ENCODE measurements around the gene JSRP1.

Gene JSRP1

DNA sequence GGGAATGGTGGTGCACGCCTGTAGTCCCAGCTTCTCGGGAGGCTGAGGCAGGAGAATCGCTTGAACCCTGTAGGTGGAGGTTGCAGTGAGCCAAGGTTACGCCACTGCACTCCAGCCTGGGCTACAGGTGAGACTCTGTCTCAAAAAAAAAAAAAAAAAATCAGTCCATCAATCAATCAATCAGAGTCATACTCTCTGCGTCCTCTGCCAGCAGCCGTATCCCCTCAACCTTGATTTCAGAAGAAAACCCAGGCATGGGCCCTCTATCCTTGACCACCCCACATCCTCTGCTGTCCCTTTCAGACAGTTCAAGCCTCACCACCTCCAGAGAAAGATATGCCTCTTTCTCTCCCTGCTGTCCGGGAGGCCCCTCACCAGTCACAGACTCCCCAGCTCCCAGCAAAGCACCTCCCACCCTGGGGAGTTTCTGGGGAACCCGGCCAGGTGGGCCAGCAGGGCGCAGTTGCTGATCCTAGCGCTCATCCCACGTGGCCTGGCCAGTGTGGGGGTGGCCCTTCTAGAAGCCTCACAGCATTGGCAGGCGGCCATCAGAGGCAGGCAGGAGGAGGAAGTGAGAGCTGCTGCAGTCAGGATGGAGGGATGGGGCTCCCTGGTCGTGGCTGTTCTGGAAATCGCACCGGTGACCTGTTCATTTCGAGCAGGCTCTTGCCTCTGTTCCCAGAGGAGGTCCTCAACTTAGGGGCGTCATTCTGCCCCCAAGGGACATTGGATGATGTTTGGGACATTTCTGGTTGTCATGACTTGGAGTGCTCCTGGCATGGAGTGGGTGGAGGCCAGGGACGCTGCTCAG, 10.2 kb upstream of the JSRP1 start:
- DNase-seq: no peak

DNA sequence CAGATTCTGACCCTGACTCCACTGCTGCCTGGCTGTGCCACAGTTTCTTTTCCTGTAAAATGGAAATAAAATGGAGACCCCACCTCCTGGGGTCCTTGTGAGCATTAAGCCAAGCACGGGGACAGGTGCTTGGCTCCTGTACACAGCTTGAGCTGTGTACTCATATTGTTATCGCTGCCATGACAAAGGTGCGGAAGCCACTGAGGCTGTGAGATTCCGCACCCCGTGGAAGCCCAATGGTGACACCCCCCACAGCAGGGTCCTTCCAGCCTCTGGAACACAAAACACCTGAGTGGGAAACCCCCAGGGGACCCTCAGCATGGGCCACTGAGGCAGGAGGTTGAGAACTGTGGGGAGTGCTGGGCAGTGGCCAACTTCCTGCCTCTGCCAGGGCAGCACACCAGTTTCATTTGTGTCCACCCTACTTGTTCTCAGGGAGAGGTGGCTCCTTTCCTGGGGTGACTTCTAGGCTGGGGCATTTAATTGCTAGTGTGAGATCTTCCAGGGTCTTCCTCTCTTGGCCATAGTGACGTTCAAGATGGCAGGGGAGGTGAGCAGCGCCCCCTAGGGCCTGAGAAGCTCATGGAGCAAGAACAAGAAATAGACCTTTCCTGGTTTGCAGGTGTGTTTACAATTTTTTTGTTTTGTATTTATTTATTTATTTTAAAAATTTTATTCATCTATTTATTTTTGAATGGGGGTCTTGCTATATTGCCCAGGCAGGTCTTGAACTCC, 5.4 kb upstream of the JSRP1 start:
- DNase-seq: peak in 4 of 5 experiments; percentile 42 to 72 (median 47)

DNA sequence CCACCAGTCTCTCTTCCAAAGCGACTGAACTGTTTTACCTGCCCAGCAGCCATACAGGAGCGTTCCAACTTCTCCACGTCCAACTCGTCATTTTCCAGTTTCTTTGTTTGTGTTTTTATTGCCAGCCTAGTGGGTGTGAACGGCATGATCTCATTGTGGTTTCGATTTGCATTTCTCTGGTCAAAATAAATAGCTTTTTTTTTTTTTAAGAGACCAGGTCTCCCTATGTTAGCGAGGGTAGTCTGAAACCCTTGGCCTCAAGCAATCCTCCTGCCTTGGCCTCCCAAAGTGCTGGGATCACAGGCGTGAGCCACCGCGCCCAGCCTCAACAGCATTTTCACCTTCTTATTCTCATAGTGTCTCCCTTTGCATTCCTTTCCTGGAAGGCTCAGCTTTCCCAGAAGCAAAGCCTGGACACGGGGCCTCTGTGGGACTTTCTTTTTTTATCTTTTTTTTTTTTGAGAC, 4.2 kb upstream of the JSRP1 start:
- peak in 1 of 5 experiments; percentile 39 for DNase-seq

DNA sequence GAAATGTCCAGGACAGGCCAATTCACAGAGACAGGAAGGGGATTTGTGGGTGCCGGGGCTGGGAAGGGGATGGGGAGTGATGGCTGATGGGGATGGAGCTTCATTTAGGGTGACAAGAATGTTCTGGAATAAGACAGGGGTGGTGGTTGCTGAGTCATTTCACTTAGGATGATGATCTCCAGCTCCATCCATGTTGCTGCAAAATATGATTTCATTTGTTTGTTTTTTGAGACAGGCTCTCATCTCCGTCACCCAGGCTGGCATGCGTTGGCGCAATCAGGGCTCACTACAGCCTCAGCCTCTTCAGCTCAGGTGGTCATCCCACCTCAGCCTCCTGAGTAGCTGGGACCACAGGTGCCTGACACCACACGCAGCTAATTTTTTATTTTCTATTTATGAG, 3.1 kb upstream of the JSRP1 start:
- DNase-seq: no peak

DNA sequence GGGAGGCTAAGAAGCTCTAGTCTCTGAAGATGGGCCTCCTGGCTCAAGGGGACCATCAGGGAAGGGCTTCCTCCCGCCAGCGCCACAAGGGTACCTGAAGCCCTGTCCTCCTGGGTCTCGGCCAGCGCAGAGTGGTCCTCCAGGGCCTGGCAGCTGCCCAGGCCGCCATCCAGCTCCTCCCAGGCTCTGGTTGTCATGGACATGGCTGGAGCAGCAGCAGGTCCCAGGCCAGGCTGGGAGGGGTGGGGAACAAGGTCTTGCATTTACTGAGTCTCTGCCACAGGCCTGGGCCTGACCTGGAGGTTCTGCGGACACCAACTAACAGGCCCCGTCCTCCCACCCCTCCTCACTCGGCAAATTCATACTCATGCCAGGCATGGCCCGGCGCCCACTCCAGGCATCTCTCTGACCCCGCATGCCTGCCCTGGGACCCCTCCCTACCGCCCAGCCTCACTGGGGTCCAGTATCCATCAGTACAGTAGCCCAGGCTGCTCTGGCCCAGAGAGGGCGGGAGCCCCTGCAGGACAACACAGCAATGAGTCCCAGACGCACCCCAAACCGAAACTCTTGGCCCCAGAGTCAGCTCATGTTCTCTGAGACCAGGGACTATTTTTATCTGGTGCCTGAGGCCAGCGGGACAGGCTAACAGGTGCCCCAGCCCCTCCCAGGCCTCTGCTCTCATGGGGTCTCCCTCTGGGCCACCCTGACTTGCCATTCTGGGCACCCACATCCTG, 938 bp downstream of the JSRP1 start:
- DNase-seq: no peak

DNA sequence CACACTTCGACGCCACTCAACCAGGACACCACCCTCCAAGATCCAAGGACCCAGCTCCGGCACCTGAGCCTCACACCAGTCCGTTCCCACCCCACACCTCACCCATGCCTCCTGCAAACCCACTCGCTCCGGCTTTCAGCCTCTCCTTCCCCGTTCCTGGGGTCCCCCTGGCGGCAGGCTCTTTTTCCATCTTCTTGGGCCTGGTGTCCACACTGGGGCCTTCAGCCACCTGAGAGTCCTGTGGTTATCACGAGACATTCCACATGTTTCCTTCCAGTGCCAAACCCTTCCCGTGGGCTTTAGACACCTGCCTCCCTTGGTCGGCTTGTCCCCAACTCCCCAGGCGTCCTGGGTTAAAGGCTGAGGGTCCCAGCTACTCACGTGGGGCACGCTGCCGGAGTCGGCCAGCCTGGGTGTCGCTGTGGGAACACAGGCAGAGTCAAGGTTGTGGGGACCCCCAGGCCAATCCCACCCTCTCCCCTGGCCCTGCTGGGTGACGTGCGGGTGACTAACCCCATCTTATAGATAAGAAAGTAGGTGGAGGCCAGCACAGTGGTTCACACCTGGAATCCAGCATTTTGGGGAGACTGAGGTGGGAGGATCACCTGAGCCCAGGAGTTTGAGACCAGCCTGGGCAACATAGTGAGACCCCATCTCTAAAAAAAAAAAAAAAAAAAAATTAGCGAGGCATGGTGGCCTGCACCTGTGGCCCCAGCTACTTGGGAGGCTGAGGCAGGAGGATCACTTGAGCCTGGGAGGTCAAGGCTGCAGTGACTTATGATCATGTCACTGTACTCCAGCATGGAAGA, 1.9 kb downstream of the JSRP1 start:
- DNase-seq: no peak

DNA sequence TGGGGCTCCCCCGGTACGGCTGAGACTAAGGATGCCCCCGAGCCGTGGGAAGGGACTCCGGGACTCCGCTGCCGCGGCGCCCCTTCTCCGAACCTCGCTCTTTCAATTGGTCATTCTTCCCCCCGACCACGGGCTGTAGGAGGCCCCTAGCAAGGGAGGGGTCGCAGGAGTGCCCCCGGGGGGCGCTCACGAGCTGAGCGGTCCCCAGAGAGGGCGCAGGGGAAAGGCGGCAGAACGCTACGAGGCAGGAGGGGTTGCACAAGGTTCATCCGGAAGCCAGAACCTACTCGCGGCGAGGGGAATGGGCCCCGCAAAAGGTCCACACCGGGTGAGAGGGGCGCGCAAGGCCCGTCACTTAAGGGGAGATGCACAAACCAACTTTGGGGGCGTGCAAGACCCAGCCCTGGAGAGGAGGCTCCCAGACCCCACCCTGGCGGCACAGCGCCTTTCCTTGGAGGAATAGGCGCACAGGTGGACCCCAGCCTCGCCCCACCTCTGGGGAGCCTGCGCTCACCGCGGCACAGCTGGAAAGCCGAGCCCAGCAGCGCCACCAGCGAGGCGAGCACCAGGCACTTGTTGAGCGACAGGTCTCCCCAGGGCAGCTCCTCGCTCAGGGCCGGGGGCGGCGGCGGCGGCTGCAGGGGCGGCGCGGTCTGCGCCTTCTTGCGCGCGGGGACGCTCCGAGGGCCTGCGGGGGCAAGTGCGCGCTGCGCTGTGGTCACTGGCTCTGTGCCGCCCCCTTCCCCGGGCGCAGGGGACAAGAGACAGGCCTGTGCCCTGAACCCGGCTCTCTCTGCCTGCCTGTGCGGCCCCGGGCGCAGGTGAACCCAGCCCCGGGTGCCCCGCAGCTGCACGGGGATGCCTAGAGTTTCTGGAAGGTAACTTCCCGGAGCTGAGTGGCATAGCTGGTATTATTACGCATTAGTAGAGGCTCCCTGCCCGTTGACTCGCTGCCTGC, 2.8 kb downstream of the JSRP1 start:
- DNase-seq: peak in 3 of 5 experiments; percentile 22 to 54 (median 46)

DNA sequence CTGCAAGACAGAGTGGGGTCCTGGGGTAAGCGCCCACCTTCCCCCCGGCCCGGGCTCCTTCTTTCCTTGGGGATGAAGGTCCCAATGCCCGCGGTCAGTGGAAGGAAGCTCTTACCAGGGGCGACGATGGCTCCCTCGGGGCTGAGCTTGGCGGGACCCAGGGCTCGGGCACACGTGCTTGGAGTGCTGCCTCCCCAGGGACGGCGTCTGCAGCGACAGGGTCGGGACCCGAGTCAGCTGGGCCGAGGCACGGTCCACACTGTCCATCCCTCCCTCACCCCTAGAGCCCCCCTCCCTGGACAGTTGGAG, 3.5 kb downstream of the JSRP1 start:
- no peak for DNase-seq

DNA sequence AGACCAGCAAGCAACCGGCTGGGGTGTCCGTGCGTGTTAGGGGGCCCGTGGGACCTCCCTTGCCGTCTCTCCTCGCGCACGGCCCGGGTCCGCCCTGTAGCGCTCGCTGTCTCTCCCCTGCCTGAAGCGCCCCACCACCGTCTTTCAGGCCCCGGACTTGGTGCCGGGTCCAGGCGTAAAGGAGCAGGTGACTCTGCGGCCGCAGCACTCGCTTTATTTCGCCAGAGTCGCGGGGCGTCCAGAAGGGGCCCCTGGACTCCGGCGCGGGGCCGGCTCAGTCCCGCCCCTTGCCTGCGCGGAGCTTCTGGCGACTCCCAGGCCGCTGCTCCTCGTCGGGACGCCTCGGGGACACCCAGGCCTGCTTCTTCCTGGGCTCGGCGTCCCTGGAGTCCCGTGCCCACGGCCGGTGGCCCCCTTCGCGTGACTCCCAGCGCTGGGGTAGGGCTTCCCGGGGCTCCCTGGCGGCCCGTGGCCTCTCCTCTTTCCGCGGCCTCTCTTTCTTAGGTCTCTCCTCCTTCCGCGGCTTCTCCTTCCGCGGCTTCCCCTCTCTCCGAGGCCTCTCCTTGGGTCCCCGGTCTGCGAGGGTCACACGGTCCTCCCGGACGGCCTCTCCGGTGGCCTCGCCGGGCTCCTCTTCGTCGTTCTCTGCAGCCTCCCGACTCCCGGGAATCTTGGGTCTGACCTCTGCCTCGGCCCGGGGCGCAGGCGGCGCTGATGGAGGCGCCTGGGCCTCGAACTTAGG, 4.0 kb downstream of the JSRP1 start:
- no peak for DNase-seq

DNA sequence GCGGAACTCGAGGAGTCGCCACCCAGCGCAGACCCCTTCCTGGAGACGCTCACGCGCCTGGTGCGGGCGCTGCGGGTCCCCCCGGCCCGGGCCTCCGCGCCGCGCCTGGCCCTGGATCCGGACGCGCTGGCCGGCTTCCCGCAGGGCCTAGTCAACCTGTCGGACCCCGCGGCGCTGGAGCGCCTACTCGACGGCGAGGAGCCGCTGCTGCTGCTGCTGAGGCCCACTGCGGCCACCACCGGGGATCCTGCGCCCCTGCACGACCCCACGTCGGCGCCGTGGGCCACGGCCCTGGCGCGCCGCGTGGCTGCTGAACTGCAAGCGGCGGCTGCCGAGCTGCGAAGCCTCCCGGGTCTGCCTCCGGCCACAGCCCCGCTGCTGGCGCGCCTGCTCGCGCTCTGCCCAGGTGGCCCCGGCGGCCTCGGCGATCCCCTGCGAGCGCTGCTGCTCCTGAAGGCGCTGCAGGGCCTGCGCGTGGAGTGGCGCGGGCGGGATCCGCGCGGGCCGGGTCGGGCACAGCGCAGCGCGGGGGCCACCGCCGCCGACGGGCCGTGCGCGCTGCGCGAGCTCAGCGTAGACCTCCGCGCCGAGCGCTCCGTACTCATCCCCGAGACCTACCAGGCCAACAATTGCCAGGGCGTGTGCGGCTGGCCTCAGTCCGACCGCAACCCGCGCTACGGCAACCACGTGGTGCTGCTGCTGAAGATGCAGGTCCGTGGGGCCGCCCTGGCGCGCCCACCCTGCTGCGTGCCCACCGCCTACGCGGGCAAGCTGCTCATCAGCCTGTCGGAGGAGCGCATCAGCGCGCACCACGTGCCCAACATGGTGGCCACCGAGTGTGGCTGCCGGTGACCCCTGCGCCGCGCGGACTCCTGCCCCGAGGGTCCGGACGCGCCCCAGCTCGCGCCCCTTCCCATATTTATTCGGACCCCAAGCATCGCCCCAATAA, 4.8 kb downstream of the JSRP1 start:
- no peak for DNase-seq

DNA sequence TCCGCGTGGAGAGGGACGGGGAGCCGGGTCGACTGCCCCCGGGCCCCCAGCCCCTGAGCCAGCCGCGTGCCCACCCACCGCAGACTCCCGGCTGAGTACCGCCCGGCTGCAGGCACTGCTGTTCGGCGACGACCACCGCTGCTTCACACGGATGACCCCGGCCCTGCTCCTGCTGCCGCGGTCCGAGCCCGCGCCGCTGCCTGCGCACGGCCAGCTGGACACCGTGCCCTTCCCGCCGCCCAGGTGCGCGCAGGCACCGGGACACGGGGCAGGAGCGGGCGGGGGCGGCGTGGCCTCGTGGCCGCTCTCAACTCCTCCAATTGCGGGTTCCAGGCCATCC, 5.5 kb downstream of the JSRP1 start:
- DNase-seq: no peak

DNA sequence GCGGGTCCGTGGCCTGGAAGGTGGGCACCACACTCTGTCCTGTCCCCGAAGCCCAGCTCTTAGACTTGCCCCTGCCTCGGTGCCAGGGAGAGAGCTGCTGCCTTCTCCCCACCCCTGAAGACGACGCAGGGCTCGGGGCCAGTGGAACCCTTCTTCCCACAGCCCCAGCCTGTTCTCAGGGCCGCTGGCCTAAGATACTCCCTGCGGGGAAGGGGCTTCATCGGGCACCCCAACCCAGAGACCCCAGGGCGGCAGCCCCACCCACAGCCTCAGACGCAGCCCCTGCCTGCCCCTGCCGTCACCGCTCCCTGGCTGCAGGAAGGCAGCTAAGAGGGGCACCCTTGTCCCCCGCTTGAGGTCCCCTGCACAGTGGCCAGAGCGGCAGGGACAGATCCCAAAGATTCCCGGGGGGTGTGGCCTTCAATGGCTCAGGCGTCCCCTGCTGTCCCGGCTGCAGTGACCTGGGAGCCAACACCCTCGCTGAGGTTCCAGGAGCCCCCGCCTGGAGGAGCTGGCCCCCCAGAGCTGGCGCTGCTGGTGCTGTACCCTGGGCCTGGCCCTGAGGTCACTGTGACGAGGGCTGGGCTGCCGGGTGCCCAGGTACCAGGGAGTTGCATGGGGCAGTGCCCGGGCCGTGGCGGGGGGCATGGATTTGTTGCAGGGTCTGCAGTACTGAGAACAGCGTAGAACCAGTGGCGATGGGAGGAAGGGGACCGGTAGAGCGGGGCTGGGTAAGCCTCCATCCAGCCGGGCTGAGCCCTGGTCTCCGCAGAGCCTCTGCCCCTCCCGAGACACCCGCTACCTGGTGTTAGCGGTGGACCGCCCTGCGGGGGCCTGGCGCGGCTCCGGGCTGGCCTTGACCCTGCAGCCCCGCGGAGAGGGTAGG, 6.1 kb downstream of the JSRP1 start:
- DNase-seq: no peak

DNA sequence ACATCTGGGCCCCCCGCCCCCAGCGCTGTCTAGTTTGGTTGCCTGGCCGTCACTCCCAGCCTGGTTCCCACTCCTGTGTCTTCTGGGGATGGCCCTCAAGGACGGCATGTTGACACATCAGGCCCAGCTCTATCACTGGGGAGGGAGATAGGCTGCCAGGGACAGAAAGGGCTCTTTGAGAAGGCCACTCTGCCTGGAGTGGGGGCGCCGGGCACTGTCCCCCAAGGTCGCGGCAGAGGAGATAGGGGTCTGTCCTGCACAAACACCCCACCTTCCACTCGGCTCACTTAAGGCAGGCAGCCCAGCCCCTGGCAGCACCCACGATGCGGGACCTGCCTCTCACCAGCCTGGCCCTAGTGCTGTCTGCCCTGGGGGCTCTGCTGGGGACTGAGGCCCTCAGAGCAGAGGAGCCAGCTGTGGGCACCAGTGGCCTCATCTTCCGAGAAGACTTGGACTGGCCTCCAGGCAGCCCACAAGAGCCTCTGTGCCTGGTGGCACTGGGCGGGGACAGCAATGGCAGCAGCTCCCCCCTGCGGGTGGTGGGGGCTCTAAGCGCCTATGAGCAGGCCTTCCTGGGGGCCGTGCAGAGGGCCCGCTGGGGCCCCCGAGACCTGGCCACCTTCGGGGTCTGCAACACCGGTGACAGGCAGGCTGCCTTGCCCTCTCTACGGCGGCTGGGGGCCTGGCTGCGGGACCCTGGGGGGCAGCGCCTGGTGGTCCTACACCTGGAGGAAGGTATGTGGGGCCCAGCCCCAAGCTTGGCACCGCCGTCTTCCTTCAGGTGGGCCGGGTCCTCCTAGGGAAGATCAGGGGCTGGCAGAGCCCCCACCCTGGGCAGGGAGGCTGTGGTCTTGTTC, 7.0 kb downstream of the JSRP1 start, which contains the start of gene AMH:
Gene AMH, plus strand, starts transcription at position 314 of the 857 bp plus-strand sequence. Its CDS starts 10 bp downstream, at position 324.
- no peak for DNase-seq

DNA sequence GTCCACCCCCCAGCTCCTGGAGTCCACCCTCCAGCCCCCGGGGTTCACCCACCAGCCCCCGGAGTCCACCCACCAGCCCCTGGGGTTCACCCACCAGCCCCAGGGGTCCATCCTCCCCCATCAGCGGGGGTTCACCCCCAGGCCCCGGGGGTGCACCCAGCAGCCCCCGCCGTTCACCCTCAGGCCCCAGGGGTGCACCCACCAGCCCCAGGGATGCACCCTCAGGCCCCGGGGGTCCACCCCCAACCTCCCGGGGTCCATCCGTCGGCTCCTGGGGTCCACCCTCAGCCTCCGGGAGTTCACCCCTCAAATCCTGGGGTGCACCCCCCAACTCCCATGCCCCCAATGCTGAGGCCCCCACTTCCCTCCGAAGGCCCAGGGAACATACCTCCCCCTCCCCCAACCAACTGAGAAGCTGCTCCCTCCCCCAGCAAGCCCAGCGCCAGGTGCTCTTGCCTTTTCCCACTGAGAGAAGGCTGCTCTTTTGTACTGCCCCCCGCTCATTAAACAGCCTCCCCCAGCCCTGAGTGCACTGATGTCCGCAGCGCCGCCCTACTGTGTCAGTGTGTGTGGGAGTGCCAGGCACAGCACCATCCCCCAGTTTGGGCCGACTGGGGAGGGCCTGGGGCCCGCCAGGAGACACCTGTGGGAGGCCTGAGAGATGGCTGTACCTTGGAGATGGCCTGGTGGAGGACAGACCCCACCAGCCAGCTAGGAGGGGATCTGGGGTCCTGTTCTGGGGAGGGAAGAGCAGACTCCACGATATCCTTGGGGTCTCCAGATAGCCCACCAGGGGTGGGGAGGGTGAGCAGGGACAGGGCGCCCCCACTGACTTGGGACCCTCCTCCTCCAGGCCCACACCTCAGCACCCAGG, 7.8 kb downstream of the JSRP1 start:
- DNase-seq: no peak

DNA sequence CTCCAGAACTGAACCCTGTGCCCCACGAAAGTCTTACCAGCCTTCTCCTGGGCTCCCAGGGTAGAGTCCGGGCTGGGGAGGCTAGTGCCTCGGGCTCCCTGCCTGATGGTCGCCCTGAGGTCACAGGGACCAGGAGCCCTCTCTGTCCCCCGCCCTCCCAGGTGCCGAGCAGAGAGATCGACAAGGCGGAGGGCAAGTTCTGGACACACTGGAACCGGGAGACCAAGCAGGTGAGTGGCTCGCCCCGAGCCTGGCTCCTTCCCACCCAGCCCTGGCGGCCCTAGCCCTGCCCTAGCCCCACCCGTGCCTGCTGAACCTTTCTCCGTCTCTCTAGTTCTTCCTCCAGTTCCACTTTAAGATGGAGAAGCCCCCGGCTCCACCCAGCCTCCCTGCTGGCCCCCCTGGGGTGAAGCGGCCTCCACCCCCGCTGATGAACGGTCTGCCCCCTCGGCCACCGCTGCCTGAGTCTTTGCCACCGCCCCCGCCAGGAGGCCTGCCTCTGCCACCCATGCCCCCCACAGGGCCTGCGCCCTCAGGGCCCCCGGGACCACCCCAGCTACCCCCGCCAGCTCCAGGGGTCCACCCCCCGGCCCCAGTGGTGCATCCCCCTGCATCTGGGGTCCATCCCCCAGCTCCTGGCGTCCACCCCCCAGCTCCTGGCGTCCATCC, 8.7 kb downstream of the JSRP1 start:
- DNase-seq: no peak

Data from T-helper 2 cell (primary cell).